Karpas-422 (cell line): ENCODE results near the gene AMPD3. TPM values are rescaled to one million over a fixed set of nuclear protein-coding genes. Genes with fewer than 3 reads are reported as not detected.

Experiments
- DNase-seq: peaks from one replicate; pipeline ENCODE4 v3.0.0-alpha.2; 2015
- H2AFZ ChIP-seq: fragments of 200-600 bp; sonication (generic); 2 replicates; pipeline ENCODE4 v1.6.1; 2014; ENCODE audit warnings: antibody characterized with exemption, low read length, mixed read lengths
- H3K27ac ChIP-seq: fragments of 200-600 bp; sonication (generic); 2 replicates; pipeline ENCODE4 v1.5.1; 2014; ENCODE audit warnings: mild to moderate bottlenecking, low read length, moderate library complexity
- H3K27me3 ChIP-seq: fragments of 200-600 bp; sonication (generic); 2 replicates; pipeline ENCODE4 v1.6.1; 2014; ENCODE audit warnings: low read length, mixed read lengths
- H3K36me3 ChIP-seq: fragments of 200-600 bp; sonication (generic); 2 replicates; pipeline ENCODE4 v1.6.1; 2014; ENCODE audit warnings: low read length, mixed read lengths; ENCODE audit not compliant: insufficient read depth
- H3K4me1 ChIP-seq: fragments of 200-600 bp; sonication (generic); 2 replicates; pipeline ENCODE4 v1.6.1; 2014; ENCODE audit warnings: mild to moderate bottlenecking, low read length, mixed read lengths
- H3K4me2 ChIP-seq: fragments of 200-600 bp; sonication (generic); 2 replicates; pipeline ENCODE4 v1.6.1; 2014; ENCODE audit warnings: low read length, low read depth, mild to moderate bottlenecking; ENCODE audit not compliant: poor library complexity, severe bottlenecking
- H3K4me3 ChIP-seq: fragments of 200-600 bp; sonication (generic); 2 replicates; pipeline ENCODE4 v1.5.1; 2014; ENCODE audit warnings: mild to moderate bottlenecking, antibody characterized with exemption, low read length, mixed read lengths
- H3K79me2 ChIP-seq: fragments of 200-600 bp; sonication (generic); 2 replicates; pipeline ENCODE4 v1.6.1; 2014; ENCODE audit warnings: mild to moderate bottlenecking, low read length, mixed read lengths
- H3K9ac ChIP-seq: fragments of 200-600 bp; sonication (generic); 2 replicates; pipeline ENCODE4 v1.6.0; 2014; ENCODE audit warnings: low read length
- H3K9me2 ChIP-seq: fragments of 200-600 bp; sonication (generic), shearing (Covaris generic); replicated peaks from 2 replicates; pipeline ENCODE4 v1.6.0; 2014; ENCODE audit warnings: mild to moderate bottlenecking, low read length, moderate library complexity; ENCODE audit not compliant: insufficient read depth
- H3K9me3 ChIP-seq: fragments of 300-700, 200-600 bp; sonication (generic); 2 replicates; pipeline ENCODE4 v1.6.1; 2014; ENCODE audit warnings: low read length, mixed read lengths
- H4K20me1 ChIP-seq: fragments of 200-600 bp; sonication (generic); 2 replicates; pipeline ENCODE4 v1.6.1; 2014; ENCODE audit warnings: mild to moderate bottlenecking, antibody characterized with exemption, low read length, low read depth; ENCODE audit not compliant: insufficient read depth
- total RNA-seq: library from RNA; depleted of rRNA; stranded (reverse); fragments of >200 nt; shearing (Covaris generic); gene quantifications from 2 replicates; pipeline ENCODE4 v1.2.3, GENCODE V29; 2014; ENCODE audit warnings: low replicate concordance

Gene AMPD3
- total RNA-seq, 1 experiment from 2014 or later = 12.5 TPM

DNA sequence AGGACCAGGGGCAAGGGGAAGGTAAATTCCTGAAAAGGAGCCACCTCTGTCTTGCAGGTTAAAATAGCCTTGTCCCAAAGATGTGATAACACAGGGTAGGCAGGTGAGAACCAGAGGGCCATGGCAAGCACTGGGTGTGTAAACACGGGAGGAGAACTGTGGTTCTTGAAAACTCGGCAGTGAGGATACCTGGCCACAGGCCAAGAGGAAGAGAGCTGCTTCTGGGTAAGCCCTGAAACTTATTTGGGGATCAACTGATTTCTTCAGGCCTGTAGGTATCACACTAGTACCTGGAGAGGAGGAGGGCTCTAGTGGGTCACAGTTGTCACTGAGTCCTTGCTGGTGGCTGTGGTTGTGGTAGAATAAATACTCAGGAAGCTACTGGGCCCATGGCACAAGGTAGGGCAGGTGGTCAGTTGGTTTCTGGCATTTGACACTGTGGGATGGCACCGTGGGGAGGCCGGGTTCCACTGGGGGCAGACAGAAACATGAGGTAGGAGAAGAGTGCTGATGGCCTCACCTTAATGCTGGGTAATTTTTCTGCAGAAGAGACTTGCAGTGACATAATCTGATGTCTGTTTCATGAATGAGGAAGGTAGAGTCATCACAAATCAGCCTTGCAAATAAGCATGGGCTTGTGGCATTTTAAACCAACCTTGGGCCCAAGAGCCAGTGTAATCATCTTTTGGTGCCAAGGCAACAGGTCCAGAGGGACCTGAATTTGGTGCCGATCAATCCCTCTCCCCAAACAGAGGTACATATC, 22.0 kb downstream of the AMPD3 start:
- H3K9ac ChIP-seq = peak overlapping the region; percentile 25; the same call in 1 of the 2 replicates
- H3K4me3 ChIP-seq = no peak overlapping the region; the same call in 1 of the 2 replicates
- H3K79me2 ChIP-seq = no peaks in the 10 kb centered on the region
- H3K36me3 ChIP-seq = no peaks in the 10 kb centered on the region
- H3K27ac ChIP-seq = peak overlapping the region; percentile 50
- H4K20me1 ChIP-seq = no peaks in the 10 kb centered on the region
- no peaks in the 10 kb centered on the region for H3K27me3 ChIP-seq
- peaks cover 25% of the 10 kb centered on the region for H3K4me1 ChIP-seq
- H2AFZ ChIP-seq = no peak overlapping the region
- peak; percentile 55 for DNase-seq
- H3K9me3 ChIP-seq = no peaks in the 10 kb centered on the region
- peak overlapping the region; percentile 41 for H3K4me2 ChIP-seq
- no peaks in the 10 kb centered on the region for H3K9me2 ChIP-seq

DNA sequence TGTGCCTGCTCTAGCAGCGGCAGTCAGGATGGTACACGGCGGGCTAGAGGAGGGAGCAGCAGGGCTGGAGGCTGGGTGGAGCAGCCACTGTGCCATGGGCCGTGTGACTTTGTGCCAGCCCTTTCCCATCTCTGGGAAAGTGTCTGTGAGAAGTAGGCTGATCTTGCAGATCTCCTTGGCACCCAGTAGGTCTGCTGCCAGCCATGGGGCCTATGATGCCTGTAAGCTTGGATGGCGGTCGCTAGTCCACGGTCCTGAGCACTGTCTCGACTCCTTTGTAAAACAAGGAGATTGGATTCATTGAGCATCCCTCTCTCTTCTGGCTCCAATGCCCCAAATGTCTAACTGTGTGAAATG, 22.6 kb downstream of the AMPD3 start:
- Histone ChIP-seq H3K36me3 (no peaks in the 10 kb centered on the region), H3K9me2 (no peaks in the 10 kb centered on the region), H4K20me1 (no peaks in the 10 kb centered on the region), H3K27me3 (no peaks in the 10 kb centered on the region), H2AFZ (no peak overlapping the region), H3K4me2 (peak overlapping the region; percentile 41), H3K9ac (peak overlapping the region; percentile 25; the same call in 1 of the 2 replicates), H3K79me2 (no peaks in the 10 kb centered on the region), H3K27ac (peak overlapping the region; percentile 50), H3K4me3 (no peak overlapping the region; the same call in 1 of the 2 replicates), H3K4me1 (peaks cover 25% of the 10 kb centered on the region), H3K9me3 (no peaks in the 10 kb centered on the region)
- DNase-seq = no peak

GRCh38 chr11:10478066-10478465, 23.0 kb downstream of the AMPD3 start:
- H3K9ac ChIP-seq = peak overlapping the region; percentile 25; the same call in 1 of the 2 replicates
- no peaks in the 10 kb centered on the region for H3K79me2 ChIP-seq
- H3K9me2 ChIP-seq = no peaks in the 10 kb centered on the region
- H3K27me3 ChIP-seq = no peaks in the 10 kb centered on the region
- H2AFZ ChIP-seq = no peak overlapping the region
- no peaks in the 10 kb centered on the region for H4K20me1 ChIP-seq
- H3K4me1 ChIP-seq = peaks cover 25% of the 10 kb centered on the region
- no peaks in the 10 kb centered on the region for H3K9me3 ChIP-seq
- DNase-seq = no peak
- H3K4me2 ChIP-seq = peak overlapping the region; percentile 41
- peak overlapping the region; percentile 50 for H3K27ac ChIP-seq
- H3K36me3 ChIP-seq = no peaks in the 10 kb centered on the region
- H3K4me3 ChIP-seq = no peak overlapping the region; the same call in 1 of the 2 replicates

DNA sequence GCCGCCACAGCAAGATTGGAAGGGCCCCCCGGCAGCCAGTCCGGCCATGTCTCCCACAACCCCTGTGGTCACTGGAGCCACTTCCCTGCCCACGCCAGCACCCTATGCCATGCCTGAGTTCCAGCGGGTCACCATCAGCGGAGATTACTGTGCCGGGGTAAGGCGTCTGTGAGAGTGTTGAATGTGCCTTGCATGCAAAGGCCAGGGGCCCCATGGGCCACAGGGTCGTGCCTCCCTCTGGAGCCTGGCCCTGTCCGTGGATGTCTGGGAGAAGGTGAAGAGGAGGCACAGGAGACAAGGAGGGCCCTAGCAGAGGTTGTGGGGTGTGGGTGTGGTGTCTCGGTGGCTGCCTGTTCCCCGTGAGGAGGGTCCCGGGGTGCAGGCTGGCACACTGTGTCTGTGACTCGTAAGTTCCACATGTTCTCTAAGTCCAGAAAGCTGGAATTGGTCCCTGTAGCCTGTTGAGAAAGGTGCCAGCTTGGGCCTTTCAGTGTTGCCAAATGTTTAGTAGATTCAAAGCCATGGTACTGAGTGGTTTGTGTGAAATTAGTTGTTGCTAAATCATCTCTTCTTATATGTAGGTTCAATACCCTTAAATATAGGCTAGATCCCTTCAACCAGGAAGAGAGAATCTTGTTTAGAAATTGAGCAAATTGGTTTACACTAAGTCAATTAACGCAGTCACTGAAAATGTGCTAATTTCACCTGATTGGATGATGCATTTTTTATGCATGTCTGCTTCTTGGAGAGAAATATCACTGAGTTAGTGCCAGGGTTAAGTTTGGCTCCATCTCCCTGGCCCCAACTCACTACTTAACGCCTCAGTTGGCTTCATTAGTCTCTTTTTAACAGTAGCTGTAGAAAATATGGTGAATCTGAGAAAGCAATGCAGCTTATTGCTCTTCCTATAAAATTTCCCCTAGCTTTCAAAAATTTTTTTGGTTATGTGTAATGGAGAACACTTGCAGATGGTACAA, 23.8 kb downstream of the AMPD3 start:
- Histone ChIP-seq H4K20me1 (no peaks in the 10 kb centered on the region), H3K4me3 (no peak overlapping the region), H3K9ac (no peak overlapping the region), H3K79me2 (no peaks in the 10 kb centered on the region), H3K27ac (no peak overlapping the region), H3K4me2 (no peak overlapping the region), H3K36me3 (no peaks in the 10 kb centered on the region), H3K9me3 (no peaks in the 10 kb centered on the region), H3K9me2 (no peaks in the 10 kb centered on the region), H3K4me1 (peaks cover 25% of the 10 kb centered on the region), H3K27me3 (no peaks in the 10 kb centered on the region), H2AFZ (no peak overlapping the region)
- DNase-seq = no peak

DNA sequence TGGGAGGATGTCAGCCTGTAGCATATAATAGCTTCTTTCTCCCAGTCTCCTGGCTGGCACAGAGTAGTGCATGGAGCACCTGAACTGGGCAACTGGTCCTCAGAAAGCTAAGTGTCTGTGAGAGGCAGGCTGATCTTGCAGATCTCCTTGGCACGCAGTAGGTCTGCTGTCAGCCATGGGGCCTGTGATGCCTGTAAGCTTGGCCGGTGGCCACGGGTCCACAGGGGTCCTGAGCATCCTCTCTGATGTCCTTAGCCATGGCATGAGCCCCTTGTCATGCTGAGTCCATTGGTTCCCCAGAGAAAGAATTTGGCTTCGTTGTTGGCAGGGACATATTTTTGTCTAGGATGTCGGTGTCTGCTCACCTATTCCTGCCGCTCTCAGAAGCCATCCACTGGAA, 25.0 kb downstream of the AMPD3 start:
- no peak overlapping the region for H2AFZ ChIP-seq
- no peaks in the 10 kb centered on the region for H3K79me2 ChIP-seq
- no peaks in the 10 kb centered on the region for H3K9me3 ChIP-seq
- H3K27ac ChIP-seq = no peak overlapping the region
- H3K9me2 ChIP-seq = no peaks in the 10 kb centered on the region
- H3K4me2 ChIP-seq = no peak overlapping the region
- H3K36me3 ChIP-seq = no peaks in the 10 kb centered on the region
- H3K4me1 ChIP-seq = peaks cover 25% of the 10 kb centered on the region
- DNase-seq = no peak
- H3K27me3 ChIP-seq = no peaks in the 10 kb centered on the region
- H4K20me1 ChIP-seq = no peaks in the 10 kb centered on the region
- no peak overlapping the region for H3K4me3 ChIP-seq
- H3K9ac ChIP-seq = no peak overlapping the region

DNA sequence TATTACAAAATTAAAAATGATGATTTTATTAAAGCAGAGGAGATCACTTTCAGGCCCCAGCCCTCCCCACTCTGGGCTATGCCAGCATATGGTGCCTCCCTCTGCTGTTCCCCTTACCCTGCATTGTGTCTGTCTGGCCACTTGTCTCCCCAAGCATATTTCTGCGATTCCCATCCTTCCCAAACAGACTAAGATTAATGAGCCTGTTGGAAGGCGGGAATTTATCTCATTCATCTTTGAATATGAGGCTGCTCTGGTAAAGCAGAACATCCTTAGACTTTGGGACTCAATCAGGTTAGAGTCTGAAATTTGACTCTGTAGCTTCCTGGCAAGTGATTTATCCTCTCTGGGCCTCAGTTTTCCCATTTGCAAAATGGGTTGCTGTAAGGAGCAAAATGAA, 25.7 kb downstream of the AMPD3 start:
- Histone ChIP-seq H3K9me3 (no peaks in the 10 kb centered on the region), H3K4me3 (no peak overlapping the region), H3K27ac (no peak overlapping the region), H2AFZ (no peak overlapping the region), H3K27me3 (no peaks in the 10 kb centered on the region), H3K9me2 (no peaks in the 10 kb centered on the region), H3K36me3 (no peaks in the 10 kb centered on the region), H3K79me2 (no peaks in the 10 kb centered on the region), H3K4me1 (peaks cover 25% of the 10 kb centered on the region), H3K4me2 (no peak overlapping the region), H4K20me1 (no peaks in the 10 kb centered on the region), H3K9ac (no peak overlapping the region)
- no peak for DNase-seq

GRCh38 chr11:10481560-10482349, 26.7 kb downstream of the AMPD3 start:
- H4K20me1 ChIP-seq = no peaks in the 10 kb centered on the region
- H3K4me2 ChIP-seq = no peak overlapping the region
- H3K9ac ChIP-seq = no peak overlapping the region
- no peak for DNase-seq
- H3K79me2 ChIP-seq = no peaks in the 10 kb centered on the region
- H3K4me1 ChIP-seq = peaks cover 18% of the 10 kb centered on the region
- no peaks in the 10 kb centered on the region for H3K9me2 ChIP-seq
- no peaks in the 10 kb centered on the region for H3K36me3 ChIP-seq
- H3K27me3 ChIP-seq = no peaks in the 10 kb centered on the region
- H3K9me3 ChIP-seq = no peaks in the 10 kb centered on the region
- no peak overlapping the region for H2AFZ ChIP-seq
- H3K27ac ChIP-seq = no peak overlapping the region
- no peak overlapping the region for H3K4me3 ChIP-seq
